ENCODE results near the gene STX16.

The STX16 gene

GRCh38 chr20:58655328-58656107, 4.4 kb downstream of the STX16 start:
- DNase-seq, result no peak

- no peak for DNase-seq
Measured at GRCh38 chr20:58656831-58657230, 5.7 kb downstream of the STX16 start.

- no peak for DNase-seq
Measured at GRCh38 chr20:58657262-58657661, 6.2 kb downstream of the STX16 start.

GRCh38 chr20:58657986-58658385, 6.9 kb downstream of the STX16 start:
- no peak for DNase-seq

- no peak for DNase-seq
Measured at GRCh38 chr20:58658760-58659159, 7.7 kb downstream of the STX16 start.

- peak; percentile 20 to 46 for DNase-seq
Measured at GRCh38 chr20:58659841-58660240, 8.8 kb downstream of the STX16 start.

- peak; percentile 55 to 56 for DNase-seq
Measured at GRCh38 chr20:58660855-58661597, 9.9 kb downstream of the STX16 start.

- peak in 1 of 2 donors; percentile 35 for DNase-seq
Measured at GRCh38 chr20:58661598-58662473, 10.8 kb downstream of the STX16 start.

GRCh38 chr20:58664331-58664730, 13.2 kb downstream of the STX16 start:
- no peak for DNase-seq

GRCh38 chr20:58664883-58665282, 13.8 kb downstream of the STX16 start:
- DNase-seq, result no peak

- no peak for DNase-seq
Measured at GRCh38 chr20:58665606-58666005, 14.5 kb downstream of the STX16 start.

GRCh38 chr20:58666702-58667101, 15.6 kb downstream of the STX16 start:
- no peak for DNase-seq

- DNase-seq, result no peak
Measured at GRCh38 chr20:58667975-58668374, 16.9 kb downstream of the STX16 start.

GRCh38 chr20:58668901-58669286, 17.8 kb downstream of the STX16 start:
- DNase-seq, result no peak

- DNase-seq, result no peak
Measured at GRCh38 chr20:58669287-58670006, 18.4 kb downstream of the STX16 start.

- DNase-seq, result no peak
Measured at GRCh38 chr20:58670102-58670501, 19.0 kb downstream of the STX16 start.

- no peak for DNase-seq
Measured at GRCh38 chr20:58670659-58671058, 19.6 kb downstream of the STX16 start.

- DNase-seq, result no peak
Measured at GRCh38 chr20:58673119-58673518, 22.0 kb downstream of the STX16 start.

- no peak for DNase-seq
Measured at GRCh38 chr20:58675146-58675584, 24.1 kb downstream of the STX16 start.

GRCh38 chr20:58675641-58676040, 24.6 kb downstream of the STX16 start:
- DNase-seq, result no peak

GRCh38 chr20:58676161-58676560, 25.1 kb downstream of the STX16 start:
- DNase-seq, result no peak

- DNase-seq, result no peak
Measured at GRCh38 chr20:58677079-58677604, 26.1 kb downstream of the STX16 start.

Measured in CD4-positive, alpha-beta T cell treated with Interleukin-4 for 1 hour (primary cell).